ENCODE results near the gene R3HCC1L.

GRCh38 chr10:98249134-98249533, 114.7 kb downstream of the R3HCC1L start:
- TF ChIP-seq ZC3H10 (CRISPR knock-in tag; IDR thresholded peaks at IDR 0.05) (no peak), ISL1 (CRISPR knock-in tag; IDR thresholded peaks at IDR 0.05) (no peak), CREB5 (CRISPR knock-in tag; IDR thresholded peaks at IDR 0.05; ENCODE audit: low read depth) (no peak), BACH2 (CRISPR knock-in tag; IDR thresholded peaks at IDR 0.05; ENCODE audit: borderline replicate concordance) (no peak), PPARA (CRISPR knock-in tag; IDR thresholded peaks at IDR 0.05; ENCODE audit: borderline replicate concordance) (no peak), RARB (CRISPR knock-in tag; IDR thresholded peaks at IDR 0.05) (no peak), ZNF8 (CRISPR knock-in tag; IDR thresholded peaks at IDR 0.05) (no peak), ZFP30 (CRISPR knock-in tag; IDR thresholded peaks at IDR 0.05) (no peak), ZFP3 (CRISPR knock-in tag; IDR thresholded peaks at IDR 0.05) (no peak), OSR1 (CRISPR knock-in tag; IDR thresholded peaks at IDR 0.05) (no peak), ARNTL (CRISPR knock-in tag; IDR thresholded peaks at IDR 0.05; ENCODE audit: borderline replicate concordance, low read depth) (no peak), GLIS3 (CRISPR knock-in tag; IDR thresholded peaks at IDR 0.05) (no peak)
- TF ChIP-seq, protein P1, sequence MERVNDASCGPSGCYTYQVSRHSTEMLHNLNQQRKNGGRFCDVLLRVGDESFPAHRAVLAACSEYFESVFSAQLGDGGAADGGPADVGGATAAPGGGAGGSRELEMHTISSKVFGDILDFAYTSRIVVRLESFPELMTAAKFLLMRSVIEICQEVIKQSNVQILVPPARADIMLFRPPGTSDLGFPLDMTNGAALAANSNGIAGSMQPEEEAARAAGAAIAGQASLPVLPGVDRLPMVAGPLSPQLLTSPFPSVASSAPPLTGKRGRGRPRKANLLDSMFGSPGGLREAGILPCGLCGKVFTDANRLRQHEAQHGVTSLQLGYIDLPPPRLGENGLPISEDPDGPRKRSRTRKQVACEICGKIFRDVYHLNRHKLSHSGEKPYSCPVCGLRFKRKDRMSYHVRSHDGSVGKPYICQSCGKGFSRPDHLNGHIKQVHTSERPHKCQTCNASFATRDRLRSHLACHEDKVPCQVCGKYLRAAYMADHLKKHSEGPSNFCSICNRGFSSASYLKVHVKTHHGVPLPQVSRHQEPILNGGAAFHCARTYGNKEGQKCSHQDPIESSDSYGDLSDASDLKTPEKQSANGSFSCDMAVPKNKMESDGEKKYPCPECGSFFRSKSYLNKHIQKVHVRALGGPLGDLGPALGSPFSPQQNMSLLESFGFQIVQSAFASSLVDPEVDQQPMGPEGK (CRISPR knock-in tag; IDR thresholded peaks at IDR 0.05; ENCODE audit: borderline replicate concordance): no peak
